Vagina (tissue), 2 donors: ENCODE results near the gene ANKLE1. TPM values are rescaled to one million over a fixed set of nuclear protein-coding genes. Genes with fewer than 3 reads are reported as not detected.

Source experiments
- DNase-seq, 2 donors: peaks; one replicate each; pipeline ENCODE4 v3.0.0-alpha.2; 2017; ENCODE audit errors: extremely low spot score in 2 of 2
- H3K27ac ChIP-seq: fragments of 200-600 bp; sonication (generic); one replicate; pipeline ENCODE4 v1.5.1; 2019
- H3K27me3 ChIP-seq: fragments of 200-600 bp; sonication (generic); one replicate; pipeline ENCODE4 v1.5.1; 2019
- H3K36me3 ChIP-seq, 2 donors: fragments of 200-600 bp; sonication (generic); one replicate each; pipeline ENCODE4 v1.5.1; 2017 to 2019
- H3K4me1 ChIP-seq: fragments of 200-600 bp; sonication (generic); one replicate; pipeline ENCODE4 v1.5.1; 2019
- H3K4me3 ChIP-seq, 2 donors: fragments of 200-600 bp; sonication (generic); 1 replicate in 1 of 2; 2 replicates in 1 of 2; pipeline ENCODE4 v1.5.1; 2016 to 2019
- H3K9me3 ChIP-seq: fragments of 200-600 bp; sonication (generic); one replicate; pipeline ENCODE4 v1.5.1; 2019
- POLR2A ChIP-seq, 2 donors: fragments of 450-650 bp; IDR thresholded peaks; one replicate each; pipeline ENCODE4 v1.6.1; 2017; ENCODE audit warnings: antibody characterized with exemption in 2 of 2, mild to moderate bottlenecking in 2 of 2, moderate library complexity in 2 of 2
- POLR2AphosphoS5 ChIP-seq, 2 donors: sonication (generic); formaldehyde crosslinking; IDR thresholded peaks; one replicate each; pipeline ENCODE4 v1.9.0; 2017; ENCODE audit warnings: antibody characterized with exemption in 2 of 2, mild to moderate bottlenecking in 2 of 2, low read depth in 1 of 2; ENCODE audit not compliant: insufficient read depth in 1 of 2
- intact Hi-C: fragments of 100-400 bp; cut with DNase I; formaldehyde crosslinking; loops from one replicate; pipeline ENCODE4 v1.15.1; 2023
- total RNA-seq: library from RNA; depleted of rRNA; stranded (reverse); fragments of >200 nt; gene quantifications from one replicate; pipeline ENCODE4 v1.2.3, GENCODE V29; 2016
- TF ChIP-seq, protein P1 (sequence below), 3 experiments: fragments of 450-650 bp in 2 of 3; fragments of 200-600 bp in 1 of 3; sonication (generic) in 1 of 3; IDR thresholded peaks; one replicate each; pipeline ENCODE4 v1.5.1; 2017 to 2019; ENCODE audit warnings: antibody characterized with exemption in 3 of 3, mild to moderate bottlenecking in 2 of 3, moderate library complexity in 2 of 3

The ANKLE1 gene
- total RNA-seq, 1 donor from 2014 or later: 2.9 TPM

DNA sequence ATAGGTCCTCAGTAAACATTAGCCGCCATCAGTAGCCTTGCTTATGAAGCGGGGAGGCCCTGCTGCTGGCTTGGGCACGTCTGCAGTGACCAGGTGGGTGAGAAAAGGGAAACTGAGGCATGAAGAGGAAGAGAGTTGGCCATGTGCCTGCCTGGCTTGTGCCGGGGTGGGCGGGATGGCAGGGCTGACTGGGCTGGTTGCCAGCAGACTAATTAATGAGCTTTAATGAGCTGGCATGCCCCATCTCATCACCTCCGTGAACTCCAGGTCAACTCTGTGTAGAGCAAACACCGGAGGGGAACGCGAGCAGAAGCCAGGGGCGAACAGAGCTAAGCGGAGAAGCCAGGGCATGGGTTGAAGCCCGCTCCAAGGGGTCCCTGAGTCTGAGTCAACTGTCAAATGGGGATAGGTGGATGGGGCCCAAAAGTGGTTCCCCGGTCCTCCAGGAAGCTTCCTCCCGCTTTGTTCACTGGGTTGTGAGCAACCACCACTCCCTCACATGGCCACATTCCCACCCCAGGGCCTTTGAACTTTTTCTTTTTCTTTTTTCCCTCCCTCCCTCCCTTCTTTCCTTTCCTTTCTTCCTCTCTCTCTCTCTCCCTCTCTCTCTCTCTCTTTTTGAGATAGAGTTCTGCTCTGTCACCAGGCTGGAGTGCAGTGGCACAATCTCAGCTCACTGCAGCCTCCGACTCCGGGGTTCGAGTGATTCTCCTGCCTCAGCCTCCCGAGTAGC, 44.7 kb upstream of the ANKLE1 start:
- DNase-seq: no peak
- no peak overlapping the region for H3K4me3 ChIP-seq
- no peaks in the 10 kb centered on the region for H3K9me3 ChIP-seq
- TF ChIP-seq POLR2A (IDR thresholded peaks at IDR 0.05) (no peak), POLR2AphosphoS5 (IDR thresholded peaks at IDR 0.05; ENCODE audit: insufficient read depth in 1 of 2, low read depth in 1 of 2) (no peak)
- TF ChIP-seq, protein P1, sequence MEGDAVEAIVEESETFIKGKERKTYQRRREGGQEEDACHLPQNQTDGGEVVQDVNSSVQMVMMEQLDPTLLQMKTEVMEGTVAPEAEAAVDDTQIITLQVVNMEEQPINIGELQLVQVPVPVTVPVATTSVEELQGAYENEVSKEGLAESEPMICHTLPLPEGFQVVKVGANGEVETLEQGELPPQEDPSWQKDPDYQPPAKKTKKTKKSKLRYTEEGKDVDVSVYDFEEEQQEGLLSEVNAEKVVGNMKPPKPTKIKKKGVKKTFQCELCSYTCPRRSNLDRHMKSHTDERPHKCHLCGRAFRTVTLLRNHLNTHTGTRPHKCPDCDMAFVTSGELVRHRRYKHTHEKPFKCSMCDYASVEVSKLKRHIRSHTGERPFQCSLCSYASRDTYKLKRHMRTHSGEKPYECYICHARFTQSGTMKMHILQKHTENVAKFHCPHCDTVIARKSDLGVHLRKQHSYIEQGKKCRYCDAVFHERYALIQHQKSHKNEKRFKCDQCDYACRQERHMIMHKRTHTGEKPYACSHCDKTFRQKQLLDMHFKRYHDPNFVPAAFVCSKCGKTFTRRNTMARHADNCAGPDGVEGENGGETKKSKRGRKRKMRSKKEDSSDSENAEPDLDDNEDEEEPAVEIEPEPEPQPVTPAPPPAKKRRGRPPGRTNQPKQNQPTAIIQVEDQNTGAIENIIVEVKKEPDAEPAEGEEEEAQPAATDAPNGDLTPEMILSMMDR (IDR thresholded peaks at IDR 0.05): no peak
- H3K36me3 ChIP-seq: peaks cover 0 to 25% of the 10 kb centered on the region in 2 donors
- H3K4me1 ChIP-seq: peaks cover 38% of the 10 kb centered on the region
- intact Hi-C loops: no loop called here
- no peaks in the 10 kb centered on the region for H3K27me3 ChIP-seq
- H3K27ac ChIP-seq: peak overlapping the region; percentile 76

DNA sequence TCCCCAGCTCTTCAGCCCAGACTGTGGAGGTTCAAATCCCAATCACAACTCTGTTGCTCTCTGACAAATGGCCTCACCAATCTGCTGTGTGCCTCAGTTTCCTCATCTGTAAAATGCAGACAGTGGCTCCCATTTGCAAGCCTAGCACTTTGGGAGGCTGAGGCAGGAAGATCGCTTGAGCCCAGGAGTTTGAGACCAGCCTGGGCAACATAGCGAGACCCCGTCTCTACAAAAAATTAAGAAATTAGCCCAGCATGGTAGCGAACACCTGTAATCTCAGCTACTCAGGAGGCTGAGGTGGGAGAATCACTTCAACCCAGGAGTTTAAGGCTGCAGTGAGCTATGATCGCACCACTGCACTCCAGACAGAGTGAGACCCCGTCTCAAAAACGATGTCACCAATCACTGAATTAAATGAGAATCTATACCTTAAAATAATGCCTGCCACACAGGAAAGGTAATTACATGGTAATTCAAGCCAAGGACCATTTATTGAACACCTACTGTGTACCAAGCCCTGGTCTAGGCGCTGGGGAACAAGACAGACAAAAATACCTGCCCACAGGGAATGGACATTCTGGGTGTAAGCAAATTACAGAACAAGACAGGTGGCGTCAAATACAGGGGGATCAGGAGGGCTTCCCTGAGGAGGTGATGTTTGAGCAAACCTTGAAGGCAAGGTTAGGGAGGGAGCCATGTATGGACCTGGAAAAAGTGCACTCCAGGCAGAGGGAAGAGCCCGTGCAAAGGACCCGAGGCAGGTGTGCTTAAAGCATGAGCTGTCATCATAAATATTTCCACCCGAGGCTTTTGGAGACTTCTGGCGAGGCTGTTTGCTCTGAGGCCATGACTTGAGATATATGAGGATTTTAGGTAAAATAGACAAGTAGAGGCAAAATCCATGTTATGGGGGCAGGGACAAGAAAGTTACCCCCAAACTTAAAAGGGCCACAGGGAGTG, 43.7 kb upstream of the ANKLE1 start:
- no peaks in the 10 kb centered on the region for H3K27me3 ChIP-seq
- peaks cover 0 to 15% of the 10 kb centered on the region in 2 donors for H3K36me3 ChIP-seq
- no peak overlapping the region for H3K27ac ChIP-seq
- H3K4me1 ChIP-seq: peaks cover 49% of the 10 kb centered on the region
- no peak overlapping the region for H3K4me3 ChIP-seq
- TF ChIP-seq, protein P1 (IDR thresholded peaks at IDR 0.05): no peak
- TF ChIP-seq POLR2A (IDR thresholded peaks at IDR 0.05) (no peak), POLR2AphosphoS5 (IDR thresholded peaks at IDR 0.05; ENCODE audit: insufficient read depth in 1 of 2, low read depth in 1 of 2) (no peak)
- intact Hi-C loops: no loop called here
- DNase-seq: no peak
- H3K9me3 ChIP-seq: no peaks in the 10 kb centered on the region

DNA sequence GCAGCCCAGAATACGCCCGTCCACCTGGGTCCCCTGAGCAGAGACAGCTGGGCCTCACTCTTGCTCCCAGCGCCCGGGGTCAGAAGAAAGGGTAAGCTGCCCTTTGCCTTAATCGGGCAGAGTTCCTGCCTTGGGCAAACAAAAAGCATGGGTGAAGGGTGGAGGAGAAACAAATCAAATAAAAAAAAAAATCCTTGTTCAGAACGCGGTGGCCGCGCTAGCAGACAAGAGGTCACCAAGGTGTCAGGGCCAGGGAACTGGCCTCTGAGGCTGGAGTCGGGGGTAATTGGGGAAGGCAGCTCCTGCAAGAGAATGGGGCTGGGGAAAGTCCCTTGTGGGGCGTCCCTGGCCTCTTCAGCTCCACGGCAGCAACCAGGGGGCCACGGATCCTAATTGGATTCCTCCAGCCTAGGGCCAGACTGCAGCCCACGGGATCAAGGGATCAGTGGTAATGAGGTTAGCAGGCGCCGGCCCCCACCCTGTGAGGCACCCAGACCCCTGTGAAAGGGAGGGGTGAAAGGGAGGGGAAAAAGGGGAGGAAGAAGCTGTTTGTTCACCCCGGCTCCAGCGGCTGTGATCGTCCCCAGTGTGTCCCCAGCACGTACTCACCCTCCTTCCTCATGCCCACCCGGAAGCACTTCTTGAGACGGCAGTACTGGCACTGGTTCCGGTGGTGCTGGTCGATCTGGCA, 41.5 kb upstream of the ANKLE1 start:
- Histone ChIP-seq H3K9me3 (no peaks in the 10 kb centered on the region), H3K36me3 (peaks cover 0 to 15% of the 10 kb centered on the region in 2 donors), H3K4me1 (peaks cover 55% of the 10 kb centered on the region), H3K4me3 (no peak overlapping the region), H3K27me3 (no peaks in the 10 kb centered on the region), H3K27ac (no peak overlapping the region)
- no peak for DNase-seq
- intact Hi-C loops: no loop called here
- TF ChIP-seq, protein P1 (IDR thresholded peaks at IDR 0.05): no peak
- no peak for TF ChIP-seq POLR2A (IDR thresholded peaks at IDR 0.05)
- TF ChIP-seq POLR2AphosphoS5 (IDR thresholded peaks at IDR 0.05; ENCODE audit: insufficient read depth in 1 of 2, low read depth in 1 of 2): no peak

DNA sequence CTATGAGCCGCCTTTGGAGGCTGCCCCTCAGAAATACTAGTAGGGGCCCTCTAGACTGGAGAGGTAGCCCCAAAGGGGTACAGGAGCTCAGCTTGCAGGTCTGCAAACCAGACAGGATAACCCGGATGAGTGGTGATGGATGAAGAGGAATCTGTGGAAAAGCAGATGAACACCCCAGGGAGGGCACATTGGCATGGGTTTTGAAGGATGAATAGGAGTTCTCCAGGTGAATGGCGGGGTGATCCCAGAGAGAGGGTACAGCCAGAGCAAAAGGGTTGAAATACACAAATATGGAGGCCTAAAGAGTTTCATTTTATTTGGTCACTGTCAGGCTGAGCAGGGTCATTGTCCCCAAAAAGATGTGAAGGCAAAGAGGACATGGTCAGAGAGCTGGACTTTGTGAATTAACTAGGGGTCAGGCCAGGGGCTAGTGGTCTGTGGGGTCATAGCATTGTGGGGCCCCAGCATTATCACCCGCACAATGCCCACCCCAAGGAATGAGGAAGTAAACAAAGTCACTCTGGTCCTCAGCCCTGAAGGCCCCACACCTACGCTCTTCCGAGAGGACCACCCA, 40.8 kb upstream of the ANKLE1 start:
- no peaks in the 10 kb centered on the region for H3K9me3 ChIP-seq
- TF ChIP-seq POLR2AphosphoS5 (IDR thresholded peaks at IDR 0.05; ENCODE audit: insufficient read depth in 1 of 2, low read depth in 1 of 2) (no peak), POLR2A (IDR thresholded peaks at IDR 0.05) (no peak)
- TF ChIP-seq, protein P1 (IDR thresholded peaks at IDR 0.05): no peak
- intact Hi-C loops: no loop called here
- DNase-seq: no peak
- H3K27me3 ChIP-seq: no peaks in the 10 kb centered on the region
- no peak overlapping the region for H3K4me3 ChIP-seq
- no peak overlapping the region for H3K27ac ChIP-seq
- H3K36me3 ChIP-seq: peaks cover 0 to 15% of the 10 kb centered on the region in 2 donors
- H3K4me1 ChIP-seq: peaks cover 49% of the 10 kb centered on the region
